Lower leg skin (tissue), 3 donors: Measurements from ENCODE around the gene MAGI2.

Source experiments
- POLR2A ChIP-seq, 2 donors: fragments of 450-650 bp; IDR thresholded peaks; one replicate each; pipeline ENCODE4 v1.6.1; 2016 to 2017; ENCODE audit warnings: antibody characterized with exemption in 2 of 2, mild to moderate bottlenecking in 1 of 2, moderate library complexity in 1 of 2
- TF ChIP-seq, protein P1 (sequence below), 3 donors: fragments of 450-650 bp; IDR thresholded peaks; one replicate each; pipeline ENCODE4 v1.5.1; 2016; ENCODE audit warnings: antibody characterized with exemption in 3 of 3, mild to moderate bottlenecking in 3 of 3, moderate library complexity in 2 of 3

DNA sequence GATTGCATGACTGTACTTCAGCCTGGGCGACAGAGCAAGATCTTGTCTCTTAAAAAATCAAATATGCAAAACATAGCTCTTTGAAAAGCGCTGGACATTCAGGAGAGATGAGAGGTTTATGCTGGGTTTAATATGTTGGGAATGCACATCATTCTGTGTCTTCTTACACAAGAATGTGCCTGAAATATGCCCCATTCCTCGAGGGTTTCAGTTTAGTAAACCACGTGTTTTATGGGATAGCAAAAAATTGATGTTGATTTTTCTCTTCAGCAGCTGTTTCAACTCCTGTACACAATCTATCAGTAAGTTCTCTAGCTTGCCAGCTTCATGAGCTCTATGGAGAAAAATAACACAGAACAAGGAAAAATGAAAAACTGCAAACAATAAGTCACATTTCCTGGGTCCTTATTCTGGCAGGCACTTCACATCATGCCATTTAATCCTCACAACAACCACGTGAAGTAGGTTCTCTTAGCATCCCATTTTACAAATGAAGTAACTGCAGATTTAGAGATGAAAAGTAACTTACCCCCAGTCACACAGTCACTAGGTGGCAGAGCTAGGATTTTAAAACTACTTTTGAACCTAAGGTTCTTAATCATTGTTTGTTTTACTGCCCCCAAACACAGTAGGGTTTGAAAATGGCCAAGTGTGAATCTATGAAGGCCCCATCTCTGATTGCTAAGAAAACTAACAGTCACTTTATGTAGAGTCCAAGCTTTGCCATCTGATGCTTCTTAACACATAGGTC is 1231.3 kb downstream of the MAGI2 start:
- TF ChIP-seq, protein P1, sequence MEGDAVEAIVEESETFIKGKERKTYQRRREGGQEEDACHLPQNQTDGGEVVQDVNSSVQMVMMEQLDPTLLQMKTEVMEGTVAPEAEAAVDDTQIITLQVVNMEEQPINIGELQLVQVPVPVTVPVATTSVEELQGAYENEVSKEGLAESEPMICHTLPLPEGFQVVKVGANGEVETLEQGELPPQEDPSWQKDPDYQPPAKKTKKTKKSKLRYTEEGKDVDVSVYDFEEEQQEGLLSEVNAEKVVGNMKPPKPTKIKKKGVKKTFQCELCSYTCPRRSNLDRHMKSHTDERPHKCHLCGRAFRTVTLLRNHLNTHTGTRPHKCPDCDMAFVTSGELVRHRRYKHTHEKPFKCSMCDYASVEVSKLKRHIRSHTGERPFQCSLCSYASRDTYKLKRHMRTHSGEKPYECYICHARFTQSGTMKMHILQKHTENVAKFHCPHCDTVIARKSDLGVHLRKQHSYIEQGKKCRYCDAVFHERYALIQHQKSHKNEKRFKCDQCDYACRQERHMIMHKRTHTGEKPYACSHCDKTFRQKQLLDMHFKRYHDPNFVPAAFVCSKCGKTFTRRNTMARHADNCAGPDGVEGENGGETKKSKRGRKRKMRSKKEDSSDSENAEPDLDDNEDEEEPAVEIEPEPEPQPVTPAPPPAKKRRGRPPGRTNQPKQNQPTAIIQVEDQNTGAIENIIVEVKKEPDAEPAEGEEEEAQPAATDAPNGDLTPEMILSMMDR (IDR thresholded peaks at IDR 0.05), result no peak
- no peak for TF ChIP-seq POLR2A (IDR thresholded peaks at IDR 0.05)
